K562 (cell line): ENCODE measurements around the gene P4HTM. TPM values are rescaled to one million over a fixed set of nuclear protein-coding genes. Genes with fewer than 3 reads are reported as not detected.

ENCODE experiments used
- ATAC-seq: fragments of 200-7000 bp; cut with Tn5 transposase; 3 replicates; pipeline ENCODE4 v1.9.1; 2020; ENCODE audit warnings: moderate library complexity
- BruUV-seq: library from RNA; stranded (reverse); fragments of 400-500 nt; replicated peaks from 2 replicates; lab custom pipeline; 2021; lab: Mats Ljungman, UMichigan
- CTCF ChIA-PET: fragments of 300-600 bp; formaldehyde crosslinking; extraction: SDS; loops from one replicate; lab custom pipeline; 2021; ENCODE audit warnings: low intra/inter-chr PET ratio; lab: Yijun Ruan, JAX
- POLR2A ChIA-PET: fragments of 300-600, 350-650 bp; sonication (Branson Sonifier 250); formaldehyde crosslinking; extraction: SDS; loops from one replicate; lab custom pipeline; 2021; ENCODE audit warnings: antibody characterized with exemption, inconsistent platforms; lab: Yijun Ruan, JAX
- DNase-seq, 4 experiments: peaks; one replicate each; pipeline versions ENCODE4 v3.0.0 to v3.0.0-alpha.2; 2011 to 2018; ENCODE audit warnings: low spot score in 3 of 4, mixed read lengths in 3 of 4; ENCODE audit errors: extremely low read depth in 1 of 4
- FAIRE-seq: peaks from 2 replicates; lab custom pipeline; 2011; peaks lifted over from hg19 to GRCh38; lab: Jason Lieb, UNC
- H2AFZ ChIP-seq: 2 replicates; pipeline ENCODE4 v1.6.0; 2011; ENCODE audit warnings: low read depth, low read length, control low read depth, inconsistent platforms
- H3K27ac ChIP-seq: fragments of 200-600 bp; 3 replicates; pipeline ENCODE4 v1.8.0; 2011; ENCODE audit warnings: low read depth, mild to moderate bottlenecking, control low read depth, inconsistent platforms, low read length, moderate library complexity, mixed read lengths; ENCODE audit errors: extremely low read depth
- H3K27me3 ChIP-seq, 2 experiments: fragments of 300-600 bp in 1 of 2; 2 replicates in 1 of 2; 3 replicates in 1 of 2; pipeline versions ENCODE4 v1.6.0 to v1.8.0; 2011; ENCODE audit warnings: inconsistent platforms in 2 of 2, low read length in 2 of 2, mild to moderate bottlenecking in 1 of 2, mixed read lengths in 1 of 2, moderate library complexity in 1 of 2; ENCODE audit not compliant: control insufficient read depth in 2 of 2, insufficient read depth in 2 of 2
- H3K36me3 ChIP-seq: fragments of 300-600 bp; 3 replicates; pipeline ENCODE4 v1.8.0; 2011; ENCODE audit warnings: mild to moderate bottlenecking, low read length, inconsistent platforms; ENCODE audit not compliant: control insufficient read depth, insufficient read depth
- H3K4me1 ChIP-seq, 2 experiments: fragments of 200-600 bp in 1 of 2; replicated peaks in 1 of 2; 2 replicates in 1 of 2; 3 replicates in 1 of 2; pipeline versions ENCODE4 v1.5.1 to v1.8.0; 2011; ENCODE audit warnings: inconsistent platforms in 2 of 2, low read length in 2 of 2, mild to moderate bottlenecking in 1 of 2, mixed read lengths in 1 of 2, moderate library complexity in 1 of 2; ENCODE audit not compliant: control insufficient read depth in 2 of 2, insufficient read depth in 2 of 2
- H3K4me2 ChIP-seq: 2 replicates; pipeline ENCODE4 v1.6.1; 2011; ENCODE audit warnings: low read length, control low read depth, inconsistent platforms, mixed read lengths; ENCODE audit not compliant: insufficient read depth
- H3K4me3 ChIP-seq: fragments of 200-600 bp; sonication (generic), shearing (Covaris generic); 2 replicates; pipeline ENCODE4 v1.5.1; 2016; ENCODE audit warnings: control low read depth, inconsistent platforms
- H3K79me2 ChIP-seq: fragments of 200-600 bp; 3 replicates; pipeline ENCODE4 v1.8.0; 2011; ENCODE audit warnings: low read length, inconsistent platforms; ENCODE audit not compliant: control insufficient read depth, insufficient read depth
- H3K9ac ChIP-seq, 2 experiments: 2 replicates each; pipeline versions ENCODE4 v1.6.0 to v1.6.1; 2011; ENCODE audit warnings: low read depth in 2 of 2, low read length in 2 of 2, control low read depth in 1 of 2, inconsistent platforms in 1 of 2, mild to moderate bottlenecking in 1 of 2, mixed read lengths in 1 of 2; ENCODE audit not compliant: insufficient read depth in 1 of 2
- H3K9me1 ChIP-seq: one replicate; pipeline ENCODE4 v1.6.0; 2011; ENCODE audit warnings: inconsistent platforms, mild to moderate bottlenecking, low read length, moderate library complexity; ENCODE audit not compliant: control insufficient read depth, insufficient read depth
- H3K9me3 ChIP-seq: replicated peaks from 2 replicates; pipeline ENCODE4 v1.5.1; 2011; ENCODE audit warnings: low read depth, low read length, inconsistent platforms; ENCODE audit not compliant: control insufficient read depth, insufficient read depth
- H4K20me1 ChIP-seq: replicated peaks from 2 replicates; pipeline ENCODE4 v1.6.1; 2011; ENCODE audit warnings: low read length, inconsistent platforms, mixed read lengths; ENCODE audit not compliant: control insufficient read depth, insufficient read depth
- NFIC ChIP-seq: fragments of 450-650 bp; IDR thresholded peaks from 2 replicates; pipeline ENCODE4 v1.6.1; 2017; ENCODE audit warnings: mild to moderate bottlenecking, inconsistent platforms
- NFIX ChIP-seq: fragments of 250-450 bp; sonication (Bioruptor Pico); IDR thresholded peaks from 2 replicates; pipeline ENCODE4 v1.4.0; 2020; ENCODE audit warnings: low read depth, mild to moderate bottlenecking, moderate library complexity
- TSHZ1 ChIP-seq: fragments of 250-450 bp; sonication (Bioruptor Pico); IDR thresholded peaks from 2 replicates; pipeline ENCODE4 v1.4.0; 2020; ENCODE audit warnings: mild to moderate bottlenecking, moderate library complexity
- ZNF644 ChIP-seq: fragments of 200-800 bp; sonication (Bioruptor generic); IDR thresholded peaks from 2 replicates; pipeline ENCODE4 v1.6.1; 2016; ENCODE audit warnings: low read depth, missing genetic modification characterization, missing compliant biosample characterization
- WGBS: fragments of 100-300 bp; shearing (Covaris generic); methylation state at CpG from one replicate; pipeline ENCODE4 v1.1.6; 2016; ENCODE audit warnings: low coverage, mixed read lengths; ENCODE audit not compliant: insufficient coverage; ENCODE audit errors: missing lambda C conversion rate; 5-methylcytosine and 5-hydroxymethylcytosine counted together
- in situ Hi-C: fragments of 300-500 bp; cut with MboI; formaldehyde crosslinking; loops from 4 replicates; pipeline ENCODE4 v1.15.0; 2018; ENCODE audit warnings: inconsistent platforms, mixed read lengths
- intact Hi-C: fragments of 100-400 bp; cut with micrococcal nuclease; formaldehyde crosslinking; loops from 2 replicates; pipeline ENCODE4 v1.14.2; 2022
- polyA plus RNA-seq, 8 experiments: library from polyadenylated mRNA; depleted of rRNA in 4 of 8; stranded (reverse) in 5 of 8; unstranded in 3 of 8; fragments of >200 nt; fragmentation: Nextera tagmentation in 2 of 8; fragmentation: Illumina TruSeq in 1 of 8; extraction: Ambion mirVana in 2 of 8; extraction: Trizol in 1 of 8; gene quantifications; 2 replicates each; pipeline versions ENCODE4 v1.2.1 to v1.2.3, GENCODE V29; 2011 to 2014; ENCODE audit warnings: inconsistent platforms in 1 of 8, missing spikeins in 1 of 8
- total RNA-seq, 7 experiments: library from RNA; depleted of rRNA in 6 of 7; stranded (reverse); fragments of >200 nt in 6 of 7; fragmentation: Illumina TruSeq in 2 of 7; extraction: Trizol in 2 of 7; gene quantifications; 2 replicates each; pipeline versions ENCODE4 v1.2.1 to v1.2.3, GENCODE V29; 2011 to 2021; ENCODE audit warnings: low replicate concordance in 1 of 7

Gene P4HTM
- total and polyA plus RNA-seq, 9 of the 15 experiments (the other 6 are each of a cell fraction or from before 2014, with no cell fraction given), result 0.09 to 0.66 (median 0.25) TPM; not detected in 2

GRCh38 chr3:49004352-49005302 lies 14.6 kb downstream of the P4HTM start:
- peaks cover 7% of the 10 kb centered on the region; the same call in 2 of the 3 replicates for H3K36me3 ChIP-seq

More at GRCh38 chr3:49004352-49005302, 14.6 kb downstream of the P4HTM start:
- Histone ChIP-seq H3K27me3 (no peaks in the 10 kb centered on the region), H4K20me1 (peaks cover 8% of the 10 kb centered on the region), H3K4me1 (peaks cover 19 to 43% of the 10 kb centered on the region in 2 experiments; a peak in 4 of 5 replicates), H3K4me2 (no peak overlapping the region), H2AFZ (no peak overlapping the region), H3K4me3 (no peak overlapping the region), H3K9me3 (no peaks in the 10 kb centered on the region), H3K9ac (peak overlapping the region in 1 of 2 experiments; percentile 99; a peak in 1 of 4 replicates), H3K9me1 (no peaks in the 10 kb centered on the region), H3K79me2 (peaks cover 27% of the 10 kb centered on the region), H3K27ac (no peak overlapping the region)
- ATAC-seq (no peak), DNase-seq (peak in 1 of 4 experiments; percentile 28), FAIRE-seq (no peak)
- 75% methylated on average over 14 of the region's 16 CpGs for WGBS
- ChIA-PET POLR2A (interaction anchor here (0.6 to 0.7 kb wide), 3 partner anchors 10 to 22 kb away, joined by 3 read pairs; no protein-coding TSS in a partner anchor), CTCF (no interaction called here)
- BruUV-seq, result no TSS peak
- in situ Hi-C loops (no loop called here), intact Hi-C loops (loop anchor here (5.0 kb wide), 1 partner anchor 87 kb away; the partner anchor contains the start of gene ARIH2)
- TF ChIP-seq NFIX (CRISPR knock-in tag) (0 out of 2 replicates have a peak, but pooled peaks have one; percentile 7), TSHZ1 (CRISPR knock-in tag) (no peak), NFIC (peak; percentile 93), ZNF644 (tag) (no peak)
